OCI-LY3 (cell line): ENCODE measurements around the gene AATK.

ENCODE experiments used
- EZH2phosphoT487 ChIP-seq: fragments of 200-600 bp; shearing (Covaris generic); IDR thresholded peaks from 2 replicates; pipeline ENCODE4 v1.6.1; 2018; ENCODE audit warnings: antibody characterized with exemption, mixed run types, low read depth
- TF ChIP-seq, protein P1 (sequence below): fragments of 200-600, 300-600 bp; sonication (generic); IDR thresholded peaks from 2 replicates; pipeline ENCODE4 v1.5.1; 2014; ENCODE audit warnings: antibody characterized with exemption, low read length, low read depth

GRCh38 chr17:81120695-81121621 lies 45.1 kb downstream of the AATK start:
- TF ChIP-seq, protein P1, sequence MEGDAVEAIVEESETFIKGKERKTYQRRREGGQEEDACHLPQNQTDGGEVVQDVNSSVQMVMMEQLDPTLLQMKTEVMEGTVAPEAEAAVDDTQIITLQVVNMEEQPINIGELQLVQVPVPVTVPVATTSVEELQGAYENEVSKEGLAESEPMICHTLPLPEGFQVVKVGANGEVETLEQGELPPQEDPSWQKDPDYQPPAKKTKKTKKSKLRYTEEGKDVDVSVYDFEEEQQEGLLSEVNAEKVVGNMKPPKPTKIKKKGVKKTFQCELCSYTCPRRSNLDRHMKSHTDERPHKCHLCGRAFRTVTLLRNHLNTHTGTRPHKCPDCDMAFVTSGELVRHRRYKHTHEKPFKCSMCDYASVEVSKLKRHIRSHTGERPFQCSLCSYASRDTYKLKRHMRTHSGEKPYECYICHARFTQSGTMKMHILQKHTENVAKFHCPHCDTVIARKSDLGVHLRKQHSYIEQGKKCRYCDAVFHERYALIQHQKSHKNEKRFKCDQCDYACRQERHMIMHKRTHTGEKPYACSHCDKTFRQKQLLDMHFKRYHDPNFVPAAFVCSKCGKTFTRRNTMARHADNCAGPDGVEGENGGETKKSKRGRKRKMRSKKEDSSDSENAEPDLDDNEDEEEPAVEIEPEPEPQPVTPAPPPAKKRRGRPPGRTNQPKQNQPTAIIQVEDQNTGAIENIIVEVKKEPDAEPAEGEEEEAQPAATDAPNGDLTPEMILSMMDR: no peak
- no peak for TF ChIP-seq EZH2phosphoT487
